GM10266 (cell line): ENCODE measurements around the gene ENG.

Experiments used
- DNase-seq: peaks from one replicate; pipeline ENCODE4 v3.0.0; 2012; ENCODE audit errors: extremely low spot score
- CTCF ChIP-seq: IDR thresholded peaks from 2 replicates; pipeline ENCODE4 v1.5.1; 2012; ENCODE audit warnings: mild to moderate bottlenecking, low read depth; ENCODE audit not compliant: control insufficient read depth, insufficient read depth; ENCODE audit errors: missing control alignments

ENG gene

GRCh38 chr9:127768698-127769097 lies 85.8 kb downstream of the ENG start:
- no peak for DNase-seq
- no peak for TF ChIP-seq CTCF

- no peak for DNase-seq
- no peak for TF ChIP-seq CTCF
Measured at GRCh38 chr9:127767909-127768331, 86.5 kb downstream of the ENG start.

GRCh38 chr9:127767410-127767809 lies 87.0 kb downstream of the ENG start:
- no peak for TF ChIP-seq CTCF
- DNase-seq, result no peak

- TF ChIP-seq CTCF, result no peak
- DNase-seq, result no peak
Measured at GRCh38 chr9:127765418-127765817, 89.0 kb downstream of the ENG start.
